HepG2 (cell line): ENCODE data around the gene HFM1. TPM values are rescaled to one million over a fixed set of nuclear protein-coding genes. Genes with fewer than 3 reads are reported as not detected.

ENCODE experiments used
- ATAC-seq: fragments of 200-7000 bp; cut with Tn5 transposase; 3 replicates; pipeline ENCODE4 v1.9.1; 2020; ENCODE audit warnings: mild to moderate bottlenecking, moderate library complexity
- BruUV-seq: library from RNA; stranded (reverse); fragments of 400-500 nt; replicated peaks from 2 replicates; lab custom pipeline; 2021; lab: Mats Ljungman, UMichigan
- CTCF ChIA-PET: fragments of 300-600 bp; formaldehyde crosslinking; extraction: SDS; loops from one replicate; lab custom pipeline; 2021; ENCODE audit warnings: low total read pairs, inconsistent platforms, low intra/inter-chr PET ratio; lab: Yijun Ruan, JAX
- POLR2A ChIA-PET: fragments of 350-600 bp; sonication (Branson Sonifier 250); formaldehyde crosslinking; loops from one replicate; lab custom pipeline; 2020; ENCODE audit warnings: antibody characterized with exemption, inconsistent platforms; lab: Yijun Ruan, JAX
- DNase-seq: peaks from one replicate; pipeline ENCODE4 v3.0.0-alpha.2; 2015; ENCODE audit warnings: low spot score
- FAIRE-seq: peaks from 3 replicates; lab custom pipeline; 2011; peaks lifted over from hg19 to GRCh38; lab: Jason Lieb, UNC
- H2AFZ ChIP-seq: one replicate; pipeline ENCODE4 v1.6.1; 2011; ENCODE audit warnings: low read length, inconsistent platforms
- H3K27ac ChIP-seq: fragments of 300-600 bp; 3 replicates; pipeline ENCODE4 v1.8.0; 2011; ENCODE audit warnings: mixed run types, mild to moderate bottlenecking, mixed read lengths, low read length, inconsistent platforms; ENCODE audit not compliant: insufficient read depth; ENCODE audit errors: extremely low read length
- H3K27me3 ChIP-seq, 2 experiments: fragments of 200-600 bp in 1 of 2; 2 replicates in 1 of 2; 3 replicates in 1 of 2; pipeline versions ENCODE4 v1.6.0 to v1.8.0; 2011; ENCODE audit warnings: low read length in 2 of 2, mild to moderate bottlenecking in 2 of 2, moderate library complexity in 2 of 2, inconsistent platforms in 1 of 2; ENCODE audit not compliant: insufficient read depth in 2 of 2, control insufficient read depth in 1 of 2
- H3K36me3 ChIP-seq, 2 experiments: fragments of 200-600 bp in 1 of 2; replicated peaks in 1 of 2; 2 replicates in 1 of 2; 3 replicates in 1 of 2; pipeline versions ENCODE4 v1.5.1 to v1.8.0; 2011; ENCODE audit warnings: low read length in 2 of 2, inconsistent platforms in 1 of 2; ENCODE audit not compliant: insufficient read depth in 2 of 2, control insufficient read depth in 1 of 2
- H3K4me1 ChIP-seq: 2 replicates; pipeline ENCODE4 v1.5.1; 2012; ENCODE audit warnings: low read length, inconsistent platforms; ENCODE audit not compliant: insufficient read depth
- H3K4me2 ChIP-seq: 2 replicates; pipeline ENCODE4 v1.6.0; 2011; ENCODE audit warnings: low read depth, low read length, inconsistent platforms
- H3K4me3 ChIP-seq, 3 experiments: fragments of 200-600 bp in 1 of 3; sonication (generic), shearing (Covaris generic) in 1 of 3; replicated peaks in 1 of 3; 2 replicates each; pipeline ENCODE4 v1.5.1; 2011 to 2016; ENCODE audit warnings: low read length in 3 of 3, inconsistent platforms in 2 of 3, low read depth in 2 of 3, mild to moderate bottlenecking in 2 of 3, control low read depth in 1 of 3, mixed read lengths in 1 of 3; ENCODE audit not compliant: insufficient read depth in 1 of 3
- H3K79me2 ChIP-seq: one replicate; pipeline ENCODE4 v1.6.1; 2011; ENCODE audit warnings: low read length, inconsistent platforms; ENCODE audit not compliant: insufficient read depth
- H3K9ac ChIP-seq: 2 replicates; pipeline ENCODE4 v1.6.0; 2011; ENCODE audit warnings: mild to moderate bottlenecking, low read depth, low read length, inconsistent platforms; ENCODE audit not compliant: insufficient read depth
- H3K9me3 ChIP-seq: 2 replicates; pipeline ENCODE4 v1.5.1; 2012; ENCODE audit warnings: mild to moderate bottlenecking, low read length
- H4K20me1 ChIP-seq: 2 replicates; pipeline ENCODE4 v1.6.0; 2011; ENCODE audit warnings: inconsistent platforms, mild to moderate bottlenecking, low read length, moderate library complexity; ENCODE audit not compliant: insufficient read depth
- CREB1 ChIP-seq, 2 experiments: fragments of 450-650 bp in 1 of 2; IDR thresholded peaks; 2 replicates each; pipeline ENCODE4 v1.6.1; 2016 to 2017; ENCODE audit warnings: control low read depth in 1 of 2, mild to moderate bottlenecking in 1 of 2, missing compliant biosample characterization in 1 of 2, missing genetic modification characterization in 1 of 2
- SATB2 ChIP-seq: sonication (generic); formaldehyde crosslinking; IDR thresholded peaks from 2 replicates; pipeline ENCODE4 v1.5.0; 2020; ENCODE audit warnings: missing genetic modification reagents
- SP5 ChIP-seq: IDR thresholded peaks from 2 replicates; pipeline ENCODE4 v1.6.1; 2016; ENCODE audit warnings: low read depth, borderline replicate concordance
- TEAD3 ChIP-seq: optimal IDR thresholded peaks from 2 replicates; pipeline ENCODE3; 2016; ENCODE audit warnings: borderline replicate concordance
- WGBS: methylation state at CpG from one replicate; pipeline ENCODE4 v1.1.6; 2017; ENCODE audit warnings: low lambda C conversion rate; 5-methylcytosine and 5-hydroxymethylcytosine counted together
- in situ Hi-C: cut with HindIII; loops from 2 replicates; pipeline ENCODE4 v1.10.0; 2017; ENCODE audit warnings: low pct_unique_long_range_greater_than_20kb; ENCODE audit not compliant: extremely low pct_ligation_motif_present
- intact Hi-C: fragments of 100-400 bp; cut with micrococcal nuclease; formaldehyde crosslinking; loops from one replicate; pipeline ENCODE4 v1.10.0; 2022; ENCODE audit not compliant: unreplicated experiment
- polyA plus RNA-seq, 8 experiments: library from polyadenylated mRNA; depleted of rRNA in 3 of 8; stranded (reverse) in 7 of 8; unstranded in 1 of 8; fragments of >200 nt; fragmentation: Illumina TruSeq in 4 of 8; extraction: Trizol in 4 of 8; gene quantifications; 2 replicates each; pipeline versions ENCODE4 v1.2.1 to v1.2.3, GENCODE V29; 2011 to 2016; ENCODE audit warnings: low read depth in 4 of 8, missing spikeins in 1 of 8, mixed read lengths in 1 of 8; ENCODE audit not compliant: insufficient read depth in 1 of 8
- total RNA-seq, 5 experiments: library from RNA; depleted of rRNA; stranded (reverse); fragments of >200 nt; fragmentation: Illumina TruSeq; extraction: Trizol; gene quantifications; 2 replicates each; pipeline ENCODE4 v1.2.3, GENCODE V29; 2016; ENCODE audit warnings: low read depth in 1 of 5
- TF ChIP-seq, protein P1 (sequence below): sonication (generic); formaldehyde crosslinking; IDR thresholded peaks from 2 replicates; pipeline ENCODE4 v1.5.1; 2020; ENCODE audit warnings: mild to moderate bottlenecking, missing genetic modification reagents, moderate library complexity
- TF ChIP-seq, protein P2 (sequence below): sonication (generic); formaldehyde crosslinking; IDR thresholded peaks from 2 replicates; pipeline ENCODE4 v1.8.1; 2023; ENCODE audit warnings: mild to moderate bottlenecking, missing genetic modification reagents, borderline replicate concordance

HFM1 gene
- total and polyA plus RNA-seq, 2 of the 13 experiments (the other 11 are each of a cell fraction or from before 2014, with no cell fraction given): 0.29 to 1.4 TPM

DNA sequence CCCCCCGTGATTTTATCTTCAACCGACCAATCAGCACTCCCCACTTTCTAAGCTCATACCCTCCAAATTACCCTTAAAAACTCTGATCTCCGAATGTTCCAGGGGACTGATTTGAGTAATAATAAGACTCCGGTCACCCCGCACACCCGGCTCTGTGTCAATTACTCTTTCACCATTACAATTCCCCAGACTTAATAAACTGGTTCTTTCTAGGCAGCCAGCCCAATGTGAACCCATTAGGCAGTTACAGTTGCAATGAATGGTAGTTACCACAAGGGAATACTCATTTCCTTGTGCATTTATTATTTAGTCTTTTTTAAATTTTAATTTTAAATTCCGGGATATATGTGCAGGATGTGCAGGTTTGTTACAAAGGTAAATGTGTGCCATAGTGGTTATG is 177.9 kb downstream of the HFM1 start:
- FAIRE-seq: no peak

More for the DNA sequence above, 177.9 kb downstream of the HFM1 start:
- no TSS peak for BruUV-seq
- Histone ChIP-seq H3K4me2 (no peak overlapping the region), H3K4me3 (no peak overlapping the region), H3K79me2 (no peaks in the 10 kb centered on the region), H3K4me1 (no peaks in the 10 kb centered on the region), H3K9me3 (no peaks in the 10 kb centered on the region), H2AFZ (no peak overlapping the region), H3K36me3 (no peaks in the 10 kb centered on the region), H3K9ac (no peak overlapping the region), H4K20me1 (no peaks in the 10 kb centered on the region), H3K27me3 (no peaks in the 10 kb centered on the region), H3K27ac (no peak overlapping the region)
- POLR2A ChIA-PET: no interaction called here
- TF ChIP-seq TEAD3 (CRISPR knock-in tag) (no peak), CREB1 (IDR thresholded peaks at IDR 0.05) (no peak), CREB1 (CRISPR knock-in tag; IDR thresholded peaks at IDR 0.05) (no peak), SP5 (CRISPR knock-in tag) (no peak), SATB2 (CRISPR knock-in tag) (no peak)
- TF ChIP-seq, protein P1, sequence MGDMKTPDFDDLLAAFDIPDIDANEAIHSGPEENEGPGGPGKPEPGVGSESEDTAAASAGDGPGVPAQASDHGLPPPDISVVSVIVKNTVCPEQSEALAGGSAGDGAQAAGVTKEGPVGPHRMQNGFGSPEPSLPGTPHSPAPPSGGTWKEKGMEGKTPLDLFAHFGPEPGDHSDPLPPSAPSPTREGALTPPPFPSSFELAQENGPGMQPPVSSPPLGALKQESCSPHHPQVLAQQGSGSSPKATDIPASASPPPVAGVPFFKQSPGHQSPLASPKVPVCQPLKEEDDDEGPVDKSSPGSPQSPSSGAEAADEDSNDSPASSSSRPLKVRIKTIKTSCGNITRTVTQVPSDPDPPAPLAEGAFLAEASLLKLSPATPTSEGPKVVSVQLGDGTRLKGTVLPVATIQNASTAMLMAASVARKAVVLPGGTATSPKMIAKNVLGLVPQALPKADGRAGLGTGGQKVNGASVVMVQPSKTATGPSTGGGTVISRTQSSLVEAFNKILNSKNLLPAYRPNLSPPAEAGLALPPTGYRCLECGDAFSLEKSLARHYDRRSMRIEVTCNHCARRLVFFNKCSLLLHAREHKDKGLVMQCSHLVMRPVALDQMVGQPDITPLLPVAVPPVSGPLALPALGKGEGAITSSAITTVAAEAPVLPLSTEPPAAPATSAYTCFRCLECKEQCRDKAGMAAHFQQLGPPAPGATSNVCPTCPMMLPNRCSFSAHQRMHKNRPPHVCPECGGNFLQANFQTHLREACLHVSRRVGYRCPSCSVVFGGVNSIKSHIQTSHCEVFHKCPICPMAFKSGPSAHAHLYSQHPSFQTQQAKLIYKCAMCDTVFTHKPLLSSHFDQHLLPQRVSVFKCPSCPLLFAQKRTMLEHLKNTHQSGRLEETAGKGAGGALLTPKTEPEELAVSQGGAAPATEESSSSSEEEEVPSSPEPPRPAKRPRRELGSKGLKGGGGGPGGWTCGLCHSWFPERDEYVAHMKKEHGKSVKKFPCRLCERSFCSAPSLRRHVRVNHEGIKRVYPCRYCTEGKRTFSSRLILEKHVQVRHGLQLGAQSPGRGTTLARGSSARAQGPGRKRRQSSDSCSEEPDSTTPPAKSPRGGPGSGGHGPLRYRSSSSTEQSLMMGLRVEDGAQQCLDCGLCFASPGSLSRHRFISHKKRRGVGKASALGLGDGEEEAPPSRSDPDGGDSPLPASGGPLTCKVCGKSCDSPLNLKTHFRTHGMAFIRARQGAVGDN (CRISPR knock-in tag): no peak
- TF ChIP-seq, protein P2, sequence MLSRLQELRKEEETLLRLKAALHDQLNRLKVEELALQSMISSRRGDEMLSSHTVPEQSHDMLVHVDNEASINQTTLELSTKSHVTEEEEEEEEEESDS (CRISPR knock-in tag): no peak
- in situ Hi-C loops (no loop called here), intact Hi-C loops (no loop called here)
- ATAC-seq (no peak), DNase-seq (no peak)
- CTCF ChIA-PET: no interaction called here
- 22% methylated on average over 7 of the region's 7 CpGs for WGBS
